ENCODE results near the gene SALL4.
"Not testable (repeated sequence)": the region's sequence is repeated elsewhere in the genome, so short reads cannot be mapped to it uniquely, and the experiment has no call there.

Gene SALL4

GRCh38 chr20:51765381-51765780 lies 36.9 kb downstream of the SALL4 start:
- DNase-seq (ENCODE audit: low read depth): not testable (repeated sequence)

- DNase-seq (ENCODE audit: low read depth): peak; percentile 55
Observed at GRCh38 chr20:51763965-51764602, 38.2 kb downstream of the SALL4 start.

- peak; percentile 81 for DNase-seq (ENCODE audit: low read depth)
Observed at GRCh38 chr20:51760905-51761546, 41.3 kb downstream of the SALL4 start.

- DNase-seq (ENCODE audit: low read depth): no peak
Observed at GRCh38 chr20:51759769-51760510, 42.4 kb downstream of the SALL4 start.

- no peak for DNase-seq (ENCODE audit: low read depth)
Observed at GRCh38 chr20:51758978-51759544, 43.3 kb downstream of the SALL4 start.

- DNase-seq (ENCODE audit: low read depth): no peak
Observed at GRCh38 chr20:51757226-51757625, 45.1 kb downstream of the SALL4 start.

GRCh38 chr20:51756653-51757052 lies 45.7 kb downstream of the SALL4 start:
- DNase-seq (ENCODE audit: low read depth): no peak

- DNase-seq (ENCODE audit: low read depth): not testable (repeated sequence)
Observed at GRCh38 chr20:51753220-51753619, 49.1 kb downstream of the SALL4 start.

- peak; percentile 80 for DNase-seq (ENCODE audit: low read depth)
Observed at GRCh38 chr20:51752343-51752951, 49.9 kb downstream of the SALL4 start.

GRCh38 chr20:51750770-51751388 lies 51.4 kb downstream of the SALL4 start:
- no peak for DNase-seq (ENCODE audit: low read depth)

- peak; percentile 80 for DNase-seq (ENCODE audit: low read depth)
Observed at GRCh38 chr20:51750037-51750769, 52.1 kb downstream of the SALL4 start.

- peak; percentile 54 for DNase-seq (ENCODE audit: low read depth)
Observed at GRCh38 chr20:51749674-51750036, 52.7 kb downstream of the SALL4 start.

- DNase-seq (ENCODE audit: low read depth): no peak
Observed at GRCh38 chr20:51747182-51747911, 55.0 kb downstream of the SALL4 start.

GRCh38 chr20:51745804-51746203 lies 56.5 kb downstream of the SALL4 start:
- DNase-seq (ENCODE audit: low read depth): no peak

GRCh38 chr20:51740838-51741237 lies 61.5 kb downstream of the SALL4 start:
- DNase-seq (ENCODE audit: low read depth): no peak

- not testable (repeated sequence) for DNase-seq (ENCODE audit: low read depth)
Observed at GRCh38 chr20:51740308-51740707, 62.0 kb downstream of the SALL4 start.

- no peak for DNase-seq (ENCODE audit: low read depth)
Observed at GRCh38 chr20:51739722-51740249, 62.5 kb downstream of the SALL4 start.

GRCh38 chr20:51738877-51739447 lies 63.4 kb downstream of the SALL4 start:
- no peak for DNase-seq (ENCODE audit: low read depth)

GRCh38 chr20:51738261-51738660 lies 64.1 kb downstream of the SALL4 start:
- DNase-seq (ENCODE audit: low read depth): not testable (repeated sequence)

GRCh38 chr20:51736947-51737346 lies 65.4 kb downstream of the SALL4 start:
- no peak for DNase-seq (ENCODE audit: low read depth)
